Measurements from ENCODE around the gene ASIC1.

The ASIC1 gene

GRCh38 chr12:50060120-50060468, 2.7 kb downstream of the ASIC1 start:
- no peak for TF ChIP-seq CTCF (IDR thresholded peaks at IDR 0.05; ENCODE audit: borderline replicate concordance, insufficient read depth, low read depth, low read length)
- H3K4me3 ChIP-seq (ENCODE audit: low read depth, low read length) = no peak overlapping the region

DNA sequence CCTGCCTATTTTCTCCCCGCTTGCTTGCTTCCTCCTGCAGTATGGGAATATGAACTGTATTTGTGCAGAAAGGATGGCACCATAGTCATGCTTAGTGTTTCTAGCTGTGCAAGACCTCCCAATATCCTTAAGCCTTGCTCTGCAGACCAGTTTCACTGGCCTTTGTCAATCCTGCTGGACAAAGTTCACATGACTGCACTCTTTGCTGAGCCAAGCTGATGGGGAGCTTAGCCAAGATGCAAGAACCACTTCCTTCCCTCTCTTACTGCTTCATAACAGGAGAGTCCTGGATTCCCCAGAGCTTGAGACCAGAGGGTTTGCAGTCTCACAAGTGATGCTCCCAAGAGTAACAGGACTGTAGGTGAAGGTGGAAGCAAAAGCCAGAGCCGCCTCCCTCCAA, 3.8 kb downstream of the ASIC1 start:
- H3K4me3 ChIP-seq (ENCODE audit: low read depth, low read length) = no peak overlapping the region
- no peak for TF ChIP-seq CTCF (IDR thresholded peaks at IDR 0.05; ENCODE audit: borderline replicate concordance, insufficient read depth, low read depth, low read length)

DNA sequence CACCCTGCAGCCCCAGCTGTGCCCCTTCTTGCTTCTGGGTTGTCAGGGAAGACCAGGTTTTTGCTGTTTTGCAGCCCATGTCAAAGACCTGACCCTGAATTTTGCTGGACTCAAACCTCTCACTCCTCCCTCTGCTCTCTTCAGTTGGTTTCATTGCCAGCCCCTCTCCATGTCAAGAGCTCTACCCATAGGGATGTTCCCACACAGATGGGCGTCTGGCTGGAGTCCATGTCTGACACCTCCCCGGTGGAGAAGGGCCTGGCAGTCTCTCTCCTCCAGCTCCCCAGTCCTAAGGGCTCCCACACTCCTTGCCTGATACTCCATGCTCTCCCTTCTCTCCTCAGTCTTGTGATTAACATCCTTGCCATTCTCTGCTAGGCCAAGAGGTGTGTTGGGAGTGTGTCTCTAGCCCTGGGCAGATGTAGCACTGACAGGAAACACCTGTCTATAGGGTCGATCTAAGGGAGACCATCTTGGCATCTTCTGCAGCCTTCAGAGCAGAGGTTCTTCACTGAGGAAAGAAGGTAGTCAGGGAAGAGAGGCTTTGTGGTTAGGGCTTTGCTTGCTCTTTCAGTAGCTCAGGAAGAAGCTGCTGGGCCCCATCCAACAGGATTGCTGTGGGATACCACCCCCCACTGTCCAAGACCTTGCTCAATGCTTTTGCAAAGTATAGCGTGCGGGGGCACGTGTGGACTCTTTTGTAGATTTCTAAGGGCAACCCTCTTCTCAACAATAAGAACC, 4.7 kb downstream of the ASIC1 start:
- no peak overlapping the region for H3K4me3 ChIP-seq (ENCODE audit: low read depth, low read length)
- TF ChIP-seq CTCF (IDR thresholded peaks at IDR 0.05; ENCODE audit: borderline replicate concordance, insufficient read depth, low read depth, low read length) = no peak

DNA sequence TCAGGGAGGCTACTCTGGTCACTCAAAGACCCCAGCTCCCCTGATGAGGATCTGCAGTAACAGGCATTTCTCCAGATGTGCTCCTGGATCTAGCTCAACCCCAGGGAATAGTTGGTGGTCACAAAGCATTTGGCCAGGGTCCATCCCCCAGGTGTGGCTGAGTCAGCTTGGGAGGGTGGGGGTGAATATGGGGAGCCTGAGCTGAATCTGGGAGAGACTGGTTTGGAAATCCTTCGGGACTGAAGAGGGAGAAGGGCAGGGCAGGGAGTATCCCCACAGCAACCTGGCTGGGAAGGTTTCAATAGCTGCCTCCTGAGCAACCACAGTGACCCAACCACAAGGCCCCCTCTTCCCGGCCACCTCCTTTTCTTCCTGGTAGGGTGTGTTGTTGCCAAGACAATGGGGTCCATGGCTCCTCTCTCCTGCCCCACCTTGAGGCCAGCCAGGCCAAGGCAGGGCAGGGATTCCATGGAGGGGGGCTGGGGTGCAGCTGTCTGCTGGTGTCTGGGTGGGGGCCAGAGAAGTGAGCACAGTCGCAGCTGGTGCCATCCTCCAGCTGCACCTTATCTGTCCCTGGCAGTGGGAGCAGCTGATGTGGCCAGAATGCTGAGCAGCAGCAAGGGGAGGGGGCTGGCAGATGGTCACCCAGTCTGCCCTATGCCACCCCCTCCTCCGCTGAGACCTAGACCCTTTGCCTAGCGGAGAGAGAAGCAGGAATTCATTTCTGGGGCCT, 5.5 kb downstream of the ASIC1 start:
- no peak for TF ChIP-seq CTCF (IDR thresholded peaks at IDR 0.05; ENCODE audit: borderline replicate concordance, insufficient read depth, low read depth, low read length)

DNA sequence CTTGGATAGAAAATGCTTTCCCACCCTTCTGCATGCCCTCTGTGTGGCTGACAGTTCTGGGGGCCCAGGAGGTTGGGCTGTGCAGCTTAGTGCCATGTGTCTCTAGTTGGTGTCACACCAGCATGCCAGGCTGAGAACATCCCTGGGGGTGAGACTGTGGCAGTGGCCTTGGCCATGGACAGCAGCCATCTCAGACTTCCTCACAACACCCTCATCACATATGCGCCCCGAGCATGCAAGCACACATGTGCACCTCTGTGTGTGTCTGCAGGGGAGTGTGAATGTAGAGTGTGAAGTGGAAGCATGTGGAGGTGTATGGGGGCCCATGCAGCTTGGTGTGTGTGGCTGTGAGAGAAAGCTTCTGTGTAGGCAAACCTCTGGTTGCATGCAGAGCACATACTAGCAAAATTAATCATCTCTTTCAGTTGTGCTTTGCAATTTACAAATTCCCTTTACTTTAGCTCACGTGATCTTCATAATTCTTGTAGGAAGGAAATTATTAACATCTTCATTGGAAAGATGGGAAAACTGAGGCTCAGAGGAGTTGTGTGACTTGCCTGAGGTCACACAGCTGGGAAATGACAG, 8.4 kb downstream of the ASIC1 start:
- H3K4me3 ChIP-seq (ENCODE audit: low read depth, low read length) = no peak overlapping the region
- no peak for TF ChIP-seq CTCF (IDR thresholded peaks at IDR 0.05; ENCODE audit: borderline replicate concordance, insufficient read depth, low read depth, low read length)

More for the DNA sequence above, 5.5 kb downstream of the ASIC1 start:
- H3K4me3 ChIP-seq (ENCODE audit: low read depth, low read length) = no peak overlapping the region

- no peak overlapping the region for H3K4me3 ChIP-seq (ENCODE audit: low read depth, low read length)
- TF ChIP-seq CTCF (IDR thresholded peaks at IDR 0.05; ENCODE audit: borderline replicate concordance, insufficient read depth, low read depth, low read length) = no peak
Observed at GRCh38 chr12:50066402-50066801, 9.0 kb downstream of the ASIC1 start.

Measured in GM12875 (cell line).